ENCODE measurements around the gene TSPAN4.

Gene TSPAN4

DNA sequence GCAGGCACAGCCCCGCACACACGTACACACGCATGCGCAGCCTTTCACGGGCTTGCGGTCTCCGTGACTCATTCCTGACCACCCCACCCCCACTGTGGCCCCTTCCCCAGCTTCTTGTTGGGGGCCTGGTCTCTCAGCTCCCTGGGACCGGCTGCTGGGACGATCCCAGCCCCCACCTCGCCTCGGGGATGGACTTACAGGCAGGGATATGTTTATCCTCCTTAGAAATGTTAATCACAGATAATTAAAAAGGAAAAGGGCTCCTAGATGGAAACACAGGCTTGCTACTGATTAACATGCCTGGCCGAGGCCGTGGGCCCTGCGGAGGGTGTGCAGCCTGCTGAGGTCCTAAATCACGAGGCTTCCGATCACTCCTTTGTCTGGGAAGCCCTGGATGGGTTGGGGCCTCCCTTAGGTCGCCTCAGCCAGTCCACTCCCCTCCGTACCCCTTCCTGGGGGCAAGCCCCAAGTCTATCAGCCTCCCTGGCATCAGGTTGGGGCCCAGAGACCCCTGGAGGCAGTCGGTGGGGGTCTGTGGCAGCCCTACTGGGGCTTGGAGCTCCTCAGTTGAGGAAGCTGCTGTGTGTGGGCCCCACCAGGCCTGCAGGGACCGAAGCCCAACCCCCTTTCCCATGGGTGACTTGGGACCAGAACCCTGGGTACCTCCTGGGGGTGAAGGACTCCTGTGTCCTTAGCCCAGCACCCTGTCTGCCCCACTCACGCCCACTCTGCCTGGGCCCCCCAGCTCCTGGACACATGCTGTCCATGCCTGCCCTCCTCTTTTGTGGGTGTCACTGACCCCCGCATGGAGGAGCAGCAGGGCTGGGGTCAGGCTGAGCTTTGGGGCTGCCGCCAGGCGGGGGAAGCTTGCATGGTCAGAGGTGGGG is 20.6 kb downstream of the TSPAN4 start:
- in situ Hi-C loops (cut with HindIII; ENCODE audit: low pct_ligation_motif_present, low sequenced_read_pairs), result no loop called here
- H3K27ac ChIP-seq, result no peak overlapping the region
- H3K36me3 ChIP-seq (replicated peaks), result peaks cover 9% of the 10 kb centered on the region
- no peaks in the 10 kb centered on the region for H3K27me3 ChIP-seq (replicated peaks)
- no peak for DNase-seq
- no peak overlapping the region for H3K4me3 ChIP-seq (ENCODE audit: low read depth, low read length)
- TF ChIP-seq CTCF (IDR thresholded peaks at IDR 0.05; ENCODE audit: low read depth, low read length, missing control alignments), result no peak

- H3K27me3 ChIP-seq (replicated peaks), result no peaks in the 10 kb centered on the region
- in situ Hi-C loops (cut with HindIII; ENCODE audit: low pct_ligation_motif_present, low sequenced_read_pairs), result no loop called here
- TF ChIP-seq CTCF (IDR thresholded peaks at IDR 0.05; ENCODE audit: low read depth, low read length, missing control alignments), result no peak
- H3K36me3 ChIP-seq (replicated peaks), result peaks cover 9% of the 10 kb centered on the region
- H3K4me3 ChIP-seq (ENCODE audit: low read depth, low read length), result no peak overlapping the region
- no peak overlapping the region for H3K27ac ChIP-seq
- DNase-seq, result no peak
Measured at GRCh38 chr11:863910-864827, 21.5 kb downstream of the TSPAN4 start.

- peaks cover 9% of the 10 kb centered on the region for H3K36me3 ChIP-seq (replicated peaks)
- in situ Hi-C loops (cut with HindIII; ENCODE audit: low pct_ligation_motif_present, low sequenced_read_pairs), result no loop called here
Measured at GRCh38 chr11:864898-865297, 22.2 kb downstream of the TSPAN4 start.

DNA sequence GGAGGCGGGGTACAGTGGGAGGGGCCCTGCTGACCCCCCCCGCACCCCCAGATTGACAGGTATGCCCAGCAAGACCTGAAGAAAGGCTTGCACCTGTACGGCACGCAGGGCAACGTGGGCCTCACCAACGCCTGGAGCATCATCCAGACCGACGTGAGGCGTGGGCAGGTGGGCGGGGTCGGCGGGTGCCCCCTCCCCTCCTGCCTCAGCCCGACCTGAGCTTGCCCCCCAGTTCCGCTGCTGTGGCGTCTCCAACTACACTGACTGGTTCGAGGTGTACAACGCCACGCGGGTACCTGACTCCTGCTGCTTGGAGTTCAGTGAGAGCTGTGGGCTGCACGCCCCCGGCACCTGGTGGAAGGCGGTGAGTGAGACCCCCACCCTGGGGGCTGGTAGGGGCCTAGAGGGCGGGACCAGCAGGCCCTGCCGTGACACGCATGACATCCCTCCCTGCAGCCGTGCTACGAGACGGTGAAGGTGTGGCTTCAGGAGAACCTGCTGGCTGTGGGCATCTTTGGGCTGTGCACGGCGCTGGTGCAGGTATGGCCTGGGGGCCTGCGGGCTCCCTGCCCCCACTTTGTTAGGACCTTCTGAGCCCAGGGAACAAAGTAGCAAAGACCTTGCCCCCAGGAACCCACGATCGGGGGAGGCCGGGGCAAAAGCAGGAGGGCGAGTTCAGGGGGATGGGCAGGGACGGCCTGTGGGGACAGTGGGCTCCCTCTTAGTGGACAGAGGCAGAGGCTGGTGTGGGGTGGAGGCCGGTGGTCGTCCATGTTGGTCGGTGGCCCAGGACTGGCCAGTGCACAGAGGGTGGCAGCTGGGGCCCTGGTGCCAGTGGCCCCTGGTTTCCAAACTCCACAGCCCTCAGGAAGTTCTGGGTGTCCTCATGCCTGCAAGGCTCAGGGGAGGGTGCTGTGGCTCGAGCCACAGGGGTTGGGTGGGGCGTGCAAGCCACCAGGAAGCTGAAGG is 23.1 kb downstream of the TSPAN4 start:
- DNase-seq, result no peak
- Histone ChIP-seq H3K36me3 (replicated peaks) (peaks cover 9% of the 10 kb centered on the region), H3K4me3 (ENCODE audit: low read depth, low read length) (no peak overlapping the region), H3K27ac (no peak overlapping the region), H3K27me3 (replicated peaks) (no peaks in the 10 kb centered on the region)
- TF ChIP-seq CTCF (IDR thresholded peaks at IDR 0.05; ENCODE audit: low read depth, low read length, missing control alignments), result no peak
- in situ Hi-C loops (cut with HindIII; ENCODE audit: low pct_ligation_motif_present, low sequenced_read_pairs), result no loop called here

More at GRCh38 chr11:864898-865297, 22.2 kb downstream of the TSPAN4 start:
- no peak overlapping the region for H3K4me3 ChIP-seq (ENCODE audit: low read depth, low read length)
- H3K27ac ChIP-seq, result no peak overlapping the region
- H3K27me3 ChIP-seq (replicated peaks), result no peaks in the 10 kb centered on the region
- DNase-seq, result no peak
- no peak for TF ChIP-seq CTCF (IDR thresholded peaks at IDR 0.05; ENCODE audit: low read depth, low read length, missing control alignments)

GRCh38 chr11:866481-866880 is 23.8 kb downstream of the TSPAN4 start:
- no peaks in the 10 kb centered on the region for H3K27me3 ChIP-seq (replicated peaks)
- no peak for DNase-seq
- in situ Hi-C loops (cut with HindIII; ENCODE audit: low pct_ligation_motif_present, low sequenced_read_pairs), result no loop called here
- H3K27ac ChIP-seq, result no peak overlapping the region
- no peak overlapping the region for H3K4me3 ChIP-seq (ENCODE audit: low read depth, low read length)
- H3K36me3 ChIP-seq (replicated peaks), result peaks cover 9% of the 10 kb centered on the region
- TF ChIP-seq CTCF (IDR thresholded peaks at IDR 0.05; ENCODE audit: low read depth, low read length, missing control alignments), result no peak
